SK-N-SH (cell line): ENCODE data around the gene CEACAM16. TPM values are rescaled to one million over a fixed set of nuclear protein-coding genes. Genes with fewer than 3 reads are reported as not detected.

Experiments
- CTCF ChIA-PET: fragments of 300-600, 350-600 bp; formaldehyde crosslinking; extraction: SDS; loops from one replicate; lab custom pipeline; 2021; lab: Yijun Ruan, JAX
- POLR2A ChIA-PET: fragments of 350-600 bp; sonication (Branson Sonifier 250); formaldehyde crosslinking; extraction: SDS; loops from one replicate; lab custom pipeline; 2020; ENCODE audit warnings: antibody characterized with exemption, inconsistent platforms; lab: Yijun Ruan, JAX
- DNase-seq: peaks from one replicate; pipeline ENCODE4 v3.0.0; 2012
- H2AFZ ChIP-seq: fragments of 200-600 bp; sonication (generic); 2 replicates; pipeline ENCODE4 v1.8.1; 2016; ENCODE audit warnings: antibody characterized with exemption, mild to moderate bottlenecking, low read depth
- H3F3A ChIP-seq: fragments of 200-600 bp; sonication (generic); replicated peaks from 2 replicates; pipeline ENCODE3; 2016; ENCODE audit warnings: antibody characterized with exemption, mild to moderate bottlenecking; ENCODE audit not compliant: insufficient read depth
- H3K27ac ChIP-seq, 2 experiments: fragments of 200-500 bp in 1 of 2; fragments of 200-600 bp in 1 of 2; sonication (Bioruptor generic) in 1 of 2; sonication (generic), shearing (Covaris generic) in 1 of 2; 2 replicates each; pipeline versions ENCODE4 v1.5.1 to v1.6.1; 2014 to 2016; ENCODE audit warnings: low read depth in 2 of 2, inconsistent platforms in 1 of 2, low read length in 1 of 2, mild to moderate bottlenecking in 1 of 2, mixed read lengths in 1 of 2
- H3K27me3 ChIP-seq: fragments of 200-600 bp; sonication (generic), shearing (Covaris generic); 2 replicates; pipeline ENCODE4 v1.6.1; 2016; ENCODE audit warnings: mixed run types; ENCODE audit not compliant: insufficient read depth
- H3K36me3 ChIP-seq, 2 experiments: fragments of 200-500 bp in 1 of 2; fragments of 200-600 bp in 1 of 2; sonication (Bioruptor generic) in 1 of 2; sonication (generic) in 1 of 2; replicated peaks in 1 of 2; 2 replicates each; pipeline versions ENCODE3 to v1.5.1; 2014 to 2016; ENCODE audit warnings: low read length in 1 of 2, mild to moderate bottlenecking in 1 of 2; ENCODE audit not compliant: insufficient read depth in 2 of 2, control insufficient read depth in 1 of 2
- H3K4me1 ChIP-seq, 2 experiments: fragments of 200-500 bp in 1 of 2; fragments of 200-600 bp in 1 of 2; sonication (Bioruptor generic) in 1 of 2; sonication (generic), shearing (Covaris generic) in 1 of 2; 2 replicates each; pipeline versions ENCODE4 v1.5.1 to v1.6.1; 2014 to 2016; ENCODE audit warnings: low read depth in 1 of 2, low read length in 1 of 2, mixed run types in 1 of 2; ENCODE audit not compliant: insufficient read depth in 2 of 2, control insufficient read depth in 1 of 2
- H3K4me2 ChIP-seq: fragments of 200-600 bp; sonication (generic), shearing (Covaris generic); 2 replicates; pipeline ENCODE4 v1.6.1; 2017; ENCODE audit warnings: mixed run types
- H3K4me3 ChIP-seq, 2 experiments: fragments of 200-500 bp in 1 of 2; fragments of 200-600 bp in 1 of 2; sonication (Bioruptor generic) in 1 of 2; sonication (generic), shearing (Covaris generic) in 1 of 2; 2 replicates each; pipeline versions ENCODE4 v1.5.1 to v1.8.1; 2014 to 2016; ENCODE audit warnings: low read depth in 2 of 2, inconsistent platforms in 1 of 2, low read length in 1 of 2, mild to moderate bottlenecking in 1 of 2, mixed read lengths in 1 of 2, moderate library complexity in 1 of 2
- H3K79me2 ChIP-seq: fragments of 200-600 bp; sonication (generic); 2 replicates; pipeline ENCODE4 v1.8.1; 2017; ENCODE audit warnings: mild to moderate bottlenecking; ENCODE audit not compliant: insufficient read depth
- H3K9ac ChIP-seq: fragments of 200-600 bp; sonication (generic); 2 replicates; pipeline ENCODE4 v1.6.1; 2017; ENCODE audit warnings: mixed run types
- H3K9me2 ChIP-seq: fragments of 200-600 bp; sonication (generic); 2 replicates; pipeline ENCODE4 v1.6.1; 2017; ENCODE audit warnings: mixed run types
- H3K9me3 ChIP-seq: fragments of 200-600 bp; sonication (generic); 2 replicates; pipeline ENCODE4 v1.6.1; 2017; ENCODE audit warnings: mixed run types, mild to moderate bottlenecking, moderate library complexity
- H4K20me1 ChIP-seq: fragments of 200-600 bp; sonication (generic); 2 replicates; pipeline ENCODE4 v1.6.1; 2017; ENCODE audit warnings: mild to moderate bottlenecking, mixed run types; ENCODE audit not compliant: insufficient read depth
- CHD2 ChIP-seq: fragments of 150-350 bp; IDR thresholded peaks from 2 replicates; pipeline ENCODE4 v1.6.1; 2018; ENCODE audit warnings: low read length; ENCODE audit not compliant: partially characterized antibody
- EZH2phosphoT487 ChIP-seq: fragments of 200-600 bp; sonication (generic); IDR thresholded peaks from 2 replicates; pipeline ENCODE4 v1.6.1; 2017; ENCODE audit warnings: low read depth, mixed run types, mild to moderate bottlenecking, antibody characterized with exemption, moderate library complexity, borderline replicate concordance
- FOSL2 ChIP-seq: IDR thresholded peaks from 2 replicates; pipeline ENCODE4 v1.4.0; 2012; ENCODE audit warnings: low read depth, mild to moderate bottlenecking, moderate library complexity, borderline replicate concordance
- FOXJ3 ChIP-seq: sonication (generic); formaldehyde crosslinking; IDR thresholded peaks from 2 replicates; pipeline ENCODE4 v1.5.1; 2020; ENCODE audit warnings: mild to moderate bottlenecking, missing genetic modification reagents
- FOXM1 ChIP-seq: IDR thresholded peaks from 2 replicates; pipeline ENCODE4 v1.4.0; 2012; ENCODE audit warnings: low read depth, mild to moderate bottlenecking
- GATA2 ChIP-seq: sonication (generic); formaldehyde crosslinking; IDR thresholded peaks from 2 replicates; pipeline ENCODE4 v1.5.0; 2020; ENCODE audit warnings: mild to moderate bottlenecking, missing genetic modification reagents
- IRF3 ChIP-seq: fragments of 150-350 bp; IDR thresholded peaks from 2 replicates; pipeline ENCODE4 v1.6.1; 2016; ENCODE audit warnings: mild to moderate bottlenecking, low read depth, low read length
- JUND ChIP-seq: IDR thresholded peaks from 2 replicates; pipeline ENCODE4 v1.4.0; 2012
- MEF2A ChIP-seq: IDR thresholded peaks from 2 replicates; pipeline ENCODE4 v1.4.0; 2012; ENCODE audit warnings: low read depth, borderline replicate concordance
- MXI1 ChIP-seq: IDR thresholded peaks from 2 replicates; pipeline ENCODE4 v1.6.1; 2012; ENCODE audit warnings: mild to moderate bottlenecking, low read depth, low read length, improper control_type of control experiment
- NFIC ChIP-seq: IDR thresholded peaks from 2 replicates; pipeline ENCODE4 v1.4.0; 2012; ENCODE audit warnings: borderline replicate concordance
- PBX3 ChIP-seq: IDR thresholded peaks from 2 replicates; pipeline ENCODE4; 2012
- RAD21 ChIP-seq: IDR thresholded peaks from 2 replicates; pipeline ENCODE4 v1.6.1; 2012; ENCODE audit warnings: mild to moderate bottlenecking, low read length
- RFX5 ChIP-seq: IDR thresholded peaks from 2 replicates; pipeline ENCODE4 v1.6.1; 2012; ENCODE audit warnings: mild to moderate bottlenecking, improper control_type of control experiment, low read length
- RXRA ChIP-seq: IDR thresholded peaks from 2 replicates; pipeline ENCODE4 v1.4.0; 2012; ENCODE audit warnings: low read depth, mild to moderate bottlenecking, borderline replicate concordance
- SMC3 ChIP-seq: IDR thresholded peaks from 2 replicates; pipeline ENCODE4 v1.6.1; 2012; ENCODE audit warnings: low read depth, low read length, improper control_type of control experiment
- TEAD4 ChIP-seq: IDR thresholded peaks from 2 replicates; pipeline ENCODE4 v1.4.0; 2012; ENCODE audit warnings: mild to moderate bottlenecking, borderline replicate concordance; ENCODE audit not compliant: insufficient read depth
- USF1 ChIP-seq: IDR thresholded peaks from 2 replicates; pipeline ENCODE4 v1.4.0; 2012; ENCODE audit warnings: low read depth, borderline replicate concordance
- WGBS: methylation state at CpG from one replicate; pipeline ENCODE4 v1.1.6; 2017; ENCODE audit warnings: low lambda C conversion rate; 5-methylcytosine and 5-hydroxymethylcytosine counted together
- polyA plus RNA-seq, 3 experiments: library from polyadenylated mRNA; depleted of rRNA; stranded (reverse); fragments of >200 nt; gene quantifications; 2 replicates each; pipeline ENCODE4 v1.2.3, GENCODE V29; 2012
- TF ChIP-seq, protein P1 (sequence below): IDR thresholded peaks from 2 replicates; pipeline ENCODE4 v1.4.0; 2012; ENCODE audit warnings: low read depth
- TF ChIP-seq, protein P2 (sequence below): fragments of 150-350 bp; IDR thresholded peaks from 2 replicates; pipeline ENCODE4 v1.6.1; 2017; ENCODE audit warnings: antibody characterized with exemption, low read length, low read depth, borderline replicate concordance

Gene CEACAM16, protein sequence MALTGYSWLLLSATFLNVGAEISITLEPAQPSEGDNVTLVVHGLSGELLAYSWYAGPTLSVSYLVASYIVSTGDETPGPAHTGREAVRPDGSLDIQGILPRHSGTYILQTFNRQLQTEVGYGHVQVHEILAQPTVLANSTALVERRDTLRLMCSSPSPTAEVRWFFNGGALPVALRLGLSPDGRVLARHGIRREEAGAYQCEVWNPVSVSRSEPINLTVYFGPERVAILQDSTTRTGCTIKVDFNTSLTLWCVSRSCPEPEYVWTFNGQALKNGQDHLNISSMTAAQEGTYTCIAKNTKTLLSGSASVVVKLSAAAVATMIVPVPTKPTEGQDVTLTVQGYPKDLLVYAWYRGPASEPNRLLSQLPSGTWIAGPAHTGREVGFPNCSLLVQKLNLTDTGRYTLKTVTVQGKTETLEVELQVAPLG
- not detected in 2 replicates for polyA plus RNA-seq (2012; rRNA removed)
- polyA plus RNA-seq (2012; cell fraction: cytosol; rRNA removed), result not detected in 2 replicates
- 0.04 TPM in 1 of 2 replicates, not detected in the other for polyA plus RNA-seq (2012; cell fraction: nucleus; rRNA removed)

- Histone ChIP-seq H3K9ac (no peak within 1 kb of the TSS), H3K4me2 (no peak within 1 kb of the TSS), H3K79me2 (no peaks in the 10 kb centered on the region)
- POLR2A ChIA-PET, result no interaction called here
- TF ChIP-seq EZH2phosphoT487 (no peak), RAD21 (no peak), MXI1 (no peak), TEAD4 (no peak), FOXJ3 (CRISPR knock-in tag) (no peak), SMC3 (no peak), USF1 (no peak)
- TF ChIP-seq, protein P1, sequence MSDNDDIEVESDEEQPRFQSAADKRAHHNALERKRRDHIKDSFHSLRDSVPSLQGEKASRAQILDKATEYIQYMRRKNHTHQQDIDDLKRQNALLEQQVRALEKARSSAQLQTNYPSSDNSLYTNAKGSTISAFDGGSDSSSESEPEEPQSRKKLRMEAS, result no peak
- TF ChIP-seq, protein P2, sequence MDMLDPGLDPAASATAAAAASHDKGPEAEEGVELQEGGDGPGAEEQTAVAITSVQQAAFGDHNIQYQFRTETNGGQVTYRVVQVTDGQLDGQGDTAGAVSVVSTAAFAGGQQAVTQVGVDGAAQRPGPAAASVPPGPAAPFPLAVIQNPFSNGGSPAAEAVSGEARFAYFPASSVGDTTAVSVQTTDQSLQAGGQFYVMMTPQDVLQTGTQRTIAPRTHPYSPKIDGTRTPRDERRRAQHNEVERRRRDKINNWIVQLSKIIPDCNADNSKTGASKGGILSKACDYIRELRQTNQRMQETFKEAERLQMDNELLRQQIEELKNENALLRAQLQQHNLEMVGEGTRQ, result no peak
- TF ChIP-seq, all 33 proteins: peak for 0
- no peak within 1 kb of the TSS for H2AFZ ChIP-seq
- H3K9me3 ChIP-seq, result no peaks in the 10 kb centered on the region
- no peak within 1 kb of the TSS for H3K4me3 ChIP-seq
- peaks cover 3% of the 10 kb centered on the region for H3F3A ChIP-seq
- no peak within 1 kb of the TSS for H3K27ac ChIP-seq
- no peaks in the 10 kb centered on the region for H4K20me1 ChIP-seq
- no peaks in the 10 kb centered on the region for H3K9me2 ChIP-seq
- no peaks in the 10 kb centered on the region for H3K4me1 ChIP-seq
- H3K36me3 ChIP-seq, result no peaks in the 10 kb centered on the region
- 60% methylated on average over 9 of the region's 13 CpGs for WGBS
- no peaks in the 10 kb centered on the region for H3K27me3 ChIP-seq
- CTCF ChIA-PET, result interaction anchor here (1.9 to 2.1 kb wide), 2 partner anchors 25 to 85 kb away, joined by 4 to 8 read pairs; no protein-coding TSS in a partner anchor
- DNase-seq, result no peak
Measured at GRCh38 chr19:44698492-44699201, at the start of gene CEACAM16. Gene CEACAM16 (plus strand): TSS chr19:44699151. CDS start chr19:44701457, 2,306 bp downstream.

DNA sequence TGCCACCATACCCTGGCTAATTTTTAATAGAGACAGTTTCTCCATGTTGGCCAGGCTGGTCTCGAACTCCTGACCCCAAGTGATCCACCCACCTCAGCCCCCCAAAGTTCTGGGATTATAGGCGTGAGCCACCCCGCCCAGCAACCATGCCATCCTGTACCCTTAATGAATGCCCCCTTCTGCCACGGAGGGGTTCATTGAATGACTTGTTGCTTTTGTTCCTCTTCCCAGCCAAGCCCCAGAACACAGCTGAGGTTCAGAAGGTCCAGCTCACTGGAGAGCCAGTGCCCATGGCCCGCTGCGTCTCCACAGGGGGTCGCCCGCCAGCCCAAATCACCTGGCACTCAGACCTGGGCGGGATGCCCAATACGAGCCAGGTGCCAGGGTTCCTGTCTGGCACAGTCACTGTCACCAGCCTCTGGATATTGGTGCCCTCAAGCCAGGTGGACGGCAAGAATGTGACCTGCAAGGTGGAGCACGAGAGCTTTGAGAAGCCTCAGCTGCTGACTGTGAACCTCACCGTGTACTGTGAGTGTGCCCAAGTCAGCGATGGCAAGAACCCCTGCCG lies 49.3 kb upstream of the CEACAM16 start:
- ChIA-PET CTCF (interaction anchor here (2.6 kb wide), 1 partner anchor 8 kb away, joined by 16 read pairs; no protein-coding TSS in a partner anchor), POLR2A (no interaction called here)
- no peak overlapping the region for H3K27ac ChIP-seq
- H3F3A ChIP-seq, result no peaks in the 10 kb centered on the region
- WGBS, result 92% methylated on average over 13 of the region's 15 CpGs
- DNase-seq, result no peak
- H3K79me2 ChIP-seq, result peaks cover 76% of the 10 kb centered on the region
- H3K36me3 ChIP-seq, result peaks cover 38 to 47% of the 10 kb centered on the region in 2 experiments
- no peak overlapping the region for H3K9ac ChIP-seq
- no peaks in the 10 kb centered on the region for H3K9me3 ChIP-seq
- no peak for TF ChIP-seq CHD2
- TF ChIP-seq PBX3, result no peak
- TF ChIP-seq JUND, result no peak
- TF ChIP-seq IRF3, result no peak
- no peak for TF ChIP-seq FOSL2
- TF ChIP-seq GATA2 (CRISPR knock-in tag), result no peak
- no peak for TF ChIP-seq MXI1
- no peak for TF ChIP-seq NFIC
- TF ChIP-seq MEF2A, result no peak
- TF ChIP-seq FOXM1, result no peak
- TF ChIP-seq RXRA, result no peak
- no peak for TF ChIP-seq EZH2phosphoT487
- TF ChIP-seq TEAD4, result no peak
- no peak for TF ChIP-seq RFX5
- no peak overlapping the region for H3K4me2 ChIP-seq
- H3K27me3 ChIP-seq, result no peaks in the 10 kb centered on the region
- H3K4me1 ChIP-seq, result no peaks in the 10 kb centered on the region
- no peaks in the 10 kb centered on the region for H3K9me2 ChIP-seq
- no peak overlapping the region for H3K4me3 ChIP-seq
- H2AFZ ChIP-seq, result no peak overlapping the region
- H4K20me1 ChIP-seq, result peaks cover 31% of the 10 kb centered on the region; the same call in 1 of the 2 replicates
